Gastrocnemius medialis (tissue), 4 donors: ENCODE results near the gene EYS.

Experiments used
- CTCF ChIP-seq, 5 experiments: fragments of 450-650 bp in 3 of 5; fragments of 200-600 bp in 2 of 5; sonication (generic) in 2 of 5; IDR thresholded peaks in 4 of 5; conservative IDR thresholded peaks in 1 of 5; 1 replicate in 4 of 5; 2 replicates in 1 of 5; pipeline ENCODE4 v1.5.1; 2016 to 2019; ENCODE audit warnings: antibody characterized with exemption in 5 of 5, mild to moderate bottlenecking in 3 of 5, moderate library complexity in 3 of 5
- POLR2A ChIP-seq, 2 donors: fragments of 450-650 bp; IDR thresholded peaks; one replicate each; pipeline ENCODE4 v1.6.1; 2017; ENCODE audit warnings: antibody characterized with exemption in 2 of 2, mild to moderate bottlenecking in 2 of 2, moderate library complexity in 2 of 2

GRCh38 chr6:64727075-64727474 lies 980.0 kb downstream of the EYS start:
- TF ChIP-seq CTCF (IDR thresholded peaks at IDR 0.05 in 4 of 5, conservative IDR thresholded peaks at IDR 0.05 in 1 of 5) (no peak), POLR2A (IDR thresholded peaks at IDR 0.05) (no peak)
